ENCODE measurements around the gene PRRX2. TPM values are rescaled to one million over a fixed set of nuclear protein-coding genes. Genes with fewer than 3 reads are reported as not detected.

PRRX2 gene
- total and polyA plus RNA-seq, 2 of the 13 experiments (the other 11 are each of a cell fraction or from before 2014, with no cell fraction given): 0.05 TPM; not detected in 1

- TF ChIP-seq HOXA3 (CRISPR knock-in tag; IDR thresholded peaks at IDR 0.05): no peak; the same call in 1 of the 2 replicates
- TF ChIP-seq MED13 (CRISPR knock-in tag; IDR thresholded peaks at IDR 0.05): no peak
- TF ChIP-seq PCBP1 (IDR thresholded peaks at IDR 0.05; ENCODE audit: borderline replicate concordance, low read depth, low read length): no peak
- TF ChIP-seq SRSF1 (optimal IDR thresholded peaks at IDR 0.05; ENCODE audit: low read depth, low read length): peak; percentile 42
- no peak for TF ChIP-seq CEBPG (CRISPR knock-in tag; IDR thresholded peaks at IDR 0.05)
- TF ChIP-seq GABPA (IDR thresholded peaks at IDR 0.05; ENCODE audit: low read depth, low read length): no peak
- 0 out of 2 replicates have a peak, but pooled peaks have one; percentile 27 for TF ChIP-seq GABPA (CRISPR knock-in tag; IDR thresholded peaks at IDR 0.05; ENCODE audit: low read depth)
- TF ChIP-seq ZBED4 (CRISPR knock-in tag; IDR thresholded peaks at IDR 0.05; ENCODE audit: borderline replicate concordance): peak; percentile 23; the same call in 1 of the 2 replicates
- 0 out of 2 replicates have a peak, but pooled peaks have one; percentile 21 for TF ChIP-seq THAP9 (CRISPR knock-in tag; IDR thresholded peaks at IDR 0.05; ENCODE audit: borderline replicate concordance)
- no peak for TF ChIP-seq ZNF619 (CRISPR knock-in tag; IDR thresholded peaks at IDR 0.05)
- no peak for TF ChIP-seq KMT2A (CRISPR knock-in tag; IDR thresholded peaks at IDR 0.05)
- TF ChIP-seq ARID5B (CRISPR knock-in tag; IDR thresholded peaks at IDR 0.05): no peak
- TF ChIP-seq ZNF703 (CRISPR knock-in tag; IDR thresholded peaks at IDR 0.05; ENCODE audit: borderline replicate concordance): no peak; the same call in 1 of the 2 replicates
- no peak for TF ChIP-seq ZNF652 (CRISPR knock-in tag; IDR thresholded peaks at IDR 0.05; ENCODE audit: borderline replicate concordance, low read depth)
- TF ChIP-seq ZMAT3 (CRISPR knock-in tag; conservative IDR thresholded peaks at IDR 0.05): no peak
Measured at GRCh38 chr9:129737479-129738274, 72.2 kb downstream of the PRRX2 start (continued).

Data from HepG2 (cell line).